Activated CD4-positive, CD25-positive, alpha-beta regulatory T cell treated with anti-CD3 and anti-CD28 coated beads, Interleukin-2, amount 50 U/mL, for 24 hours (primary cell): ENCODE data around the gene MBTD1.
"Not testable (repeated sequence)": the region's sequence is repeated elsewhere in the genome, so short reads cannot be mapped to it uniquely, and the experiment has no call there.

ENCODE experiments used
- ATAC-seq, 2 donors: fragments of 150-1000 bp; cut with Tn5 transposase; one replicate each; pipeline ENCODE4 v1.10.0; 2021; ENCODE audit warnings: mild to moderate bottlenecking in 1 of 2, moderate library complexity in 1 of 2

Gene MBTD1

GRCh38 chr17:51251010-51251409 lies 8.8 kb downstream of the MBTD1 start:
- ATAC-seq: no peak

- no peak for ATAC-seq
Observed at GRCh38 chr17:51250314-51250840, 9.5 kb downstream of the MBTD1 start.

DNA sequence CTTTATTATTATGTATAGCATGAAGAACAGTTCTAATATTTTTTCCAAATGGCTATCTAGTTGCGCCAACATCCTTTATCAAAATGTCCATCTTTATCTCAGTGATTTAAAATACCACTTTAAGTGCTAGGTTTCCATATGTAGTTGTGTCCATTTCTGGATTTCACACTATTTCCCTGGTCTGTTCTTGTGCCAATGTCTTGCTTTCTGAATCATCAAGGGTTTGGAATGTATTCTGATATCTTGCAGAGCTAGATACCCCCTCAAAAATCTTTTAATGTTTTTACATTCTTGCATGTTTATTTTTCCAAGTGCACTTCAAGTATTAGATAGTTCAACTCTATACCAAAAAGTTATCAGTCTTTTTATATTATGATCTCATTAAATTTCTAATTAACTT lies 14.3 kb downstream of the MBTD1 start:
- ATAC-seq: no peak

- no peak for ATAC-seq
Observed at GRCh38 chr17:51244041-51244440, 15.8 kb downstream of the MBTD1 start.

DNA sequence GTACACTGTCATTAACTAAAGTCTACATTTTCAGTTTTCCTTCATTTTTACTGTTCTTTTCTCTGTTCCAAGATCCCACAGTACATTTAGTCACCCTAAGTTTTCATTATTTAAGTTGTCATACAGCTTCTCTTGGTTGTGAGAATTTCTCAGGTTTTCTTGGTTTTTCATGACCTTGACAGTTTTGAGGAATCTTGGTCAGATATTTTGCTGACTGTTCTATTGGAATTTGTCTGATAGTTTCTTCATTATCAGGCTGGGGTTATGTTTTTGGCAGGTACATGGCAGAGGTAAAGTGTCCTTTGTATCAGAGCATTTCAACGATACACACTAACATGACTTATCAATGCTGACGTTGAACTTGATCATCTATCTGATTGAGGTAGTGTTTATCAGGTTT lies 19.6 kb downstream of the MBTD1 start:
- ATAC-seq: no peak

GRCh38 chr17:51238255-51238887 lies 21.5 kb downstream of the MBTD1 start:
- peak; percentile 79 to 82 for ATAC-seq

GRCh38 chr17:51234162-51234561 lies 25.7 kb downstream of the MBTD1 start:
- no peak for ATAC-seq

- no peak for ATAC-seq
Observed at GRCh38 chr17:51231999-51232398, 27.9 kb downstream of the MBTD1 start.

DNA sequence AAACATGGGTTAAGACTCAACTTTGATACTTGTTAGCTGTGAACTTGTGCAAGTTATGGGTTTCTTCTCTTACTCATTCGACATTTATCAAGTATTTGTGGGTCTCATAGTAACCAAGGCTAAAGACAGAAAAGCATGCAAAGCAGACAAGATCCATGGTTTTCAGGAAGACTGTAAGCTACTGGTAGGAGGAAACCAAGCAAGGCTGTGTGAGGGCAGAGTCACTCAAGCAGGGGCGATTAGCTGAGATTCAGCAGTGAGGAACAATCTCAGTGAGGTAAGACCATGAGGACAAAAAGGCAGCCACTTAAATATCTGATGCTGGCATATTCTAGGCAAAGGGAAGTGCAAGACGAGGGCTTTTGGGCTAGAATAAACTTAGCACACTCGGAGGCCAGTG lies 29.5 kb downstream of the MBTD1 start:
- ATAC-seq: no peak

- no peak for ATAC-seq
Observed at GRCh38 chr17:51229889-51230288, 30.0 kb downstream of the MBTD1 start.

GRCh38 chr17:51228161-51228560 lies 31.7 kb downstream of the MBTD1 start:
- ATAC-seq: no peak

DNA sequence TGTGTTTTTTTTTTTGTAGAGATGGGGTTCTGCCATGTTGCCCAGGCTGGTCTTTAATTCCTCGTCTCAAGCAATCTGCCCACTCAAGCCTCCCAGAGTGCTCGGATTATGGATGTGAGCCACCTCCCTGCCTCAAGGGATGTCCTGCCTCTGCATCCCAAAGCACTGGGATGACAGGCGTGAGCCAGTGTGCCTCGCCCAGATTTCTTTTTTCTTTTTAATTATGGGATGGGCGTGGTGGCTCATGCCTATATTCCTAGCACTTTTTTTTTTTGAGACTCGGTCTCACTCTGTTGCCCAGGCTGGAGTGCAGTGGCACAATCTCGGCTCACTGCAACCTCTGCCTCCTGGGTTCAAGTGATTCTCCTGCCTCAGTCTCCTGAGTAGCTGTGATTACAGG lies 34.3 kb downstream of the MBTD1 start:
- ATAC-seq: not testable (repeated sequence)

DNA sequence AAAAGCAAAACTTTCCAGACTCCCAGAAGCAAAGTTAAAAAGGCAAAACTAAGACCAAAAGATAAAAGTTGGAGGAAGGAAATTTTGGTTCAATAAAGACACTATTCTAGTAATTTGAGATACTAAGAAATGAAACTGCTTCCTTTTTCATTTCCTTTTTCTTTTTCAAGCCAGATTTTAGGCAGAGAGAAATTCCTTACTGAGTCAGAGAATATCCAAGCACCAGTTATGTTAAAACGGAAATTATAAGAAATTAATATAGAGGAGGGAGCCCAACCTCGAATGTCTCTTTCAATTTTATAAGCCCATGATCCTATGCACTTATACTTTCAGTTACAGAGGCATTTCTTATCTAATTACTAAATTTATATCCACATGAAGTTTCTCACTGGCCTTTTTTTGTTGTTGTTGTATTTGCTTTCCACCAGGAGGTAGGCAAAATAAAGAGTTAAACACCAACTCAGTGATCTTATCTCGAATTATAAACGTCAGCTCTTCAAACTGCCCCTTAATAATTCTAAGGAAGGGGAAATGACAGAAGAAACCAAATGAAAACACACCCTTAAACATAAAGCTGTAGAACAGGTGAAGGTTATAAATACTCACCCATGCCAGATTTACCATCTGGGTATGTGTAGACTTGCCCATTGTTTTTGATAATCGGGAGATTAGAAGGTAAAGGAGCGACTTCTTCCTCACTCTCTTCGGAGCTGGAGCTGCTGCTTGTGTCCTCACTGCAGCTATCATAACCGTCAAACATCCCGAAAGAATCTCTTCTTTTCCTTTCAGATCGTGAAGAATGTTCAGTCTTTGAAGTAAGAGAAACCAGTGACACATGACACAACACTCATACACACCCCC lies 35.2 kb downstream of the MBTD1 start:
- no peak for ATAC-seq

DNA sequence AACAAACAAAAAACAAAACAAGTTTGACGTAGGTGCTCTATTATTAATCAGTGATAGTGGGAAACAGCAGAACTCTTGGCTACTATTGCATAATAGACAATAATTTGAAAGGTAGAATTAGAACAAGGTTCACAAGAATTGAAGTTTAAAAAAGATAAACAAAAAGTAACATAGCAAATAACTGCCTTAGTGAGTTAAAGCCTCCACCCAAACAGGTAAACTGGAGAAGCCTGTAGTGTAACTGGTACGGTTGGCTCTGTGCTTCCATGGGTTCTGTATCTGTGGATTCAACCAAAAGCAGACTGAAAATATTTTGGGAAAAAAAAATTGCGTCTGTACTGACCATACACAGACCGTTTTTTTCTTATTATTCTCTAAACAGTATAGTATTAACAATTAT lies 38.5 kb downstream of the MBTD1 start:
- no peak for ATAC-seq

DNA sequence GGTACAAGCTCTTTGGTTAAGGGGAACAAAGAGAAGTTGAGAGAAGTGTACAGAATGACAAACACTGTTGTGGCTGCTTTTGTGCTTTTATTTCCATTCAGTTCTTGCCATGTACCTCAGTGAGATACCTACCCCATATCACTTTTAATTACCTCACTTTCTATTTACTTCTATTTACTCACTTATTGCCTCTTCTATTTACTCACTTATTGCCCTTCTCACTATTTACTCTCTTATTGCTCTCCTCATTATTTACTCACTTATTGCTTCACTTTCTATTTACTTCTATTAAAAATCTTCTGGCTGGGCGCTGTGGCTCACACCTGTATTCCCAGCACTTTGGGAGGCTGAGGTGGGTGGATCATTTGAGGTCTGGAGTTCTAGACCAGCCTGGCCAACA lies 41.9 kb downstream of the MBTD1 start:
- ATAC-seq: no peak

DNA sequence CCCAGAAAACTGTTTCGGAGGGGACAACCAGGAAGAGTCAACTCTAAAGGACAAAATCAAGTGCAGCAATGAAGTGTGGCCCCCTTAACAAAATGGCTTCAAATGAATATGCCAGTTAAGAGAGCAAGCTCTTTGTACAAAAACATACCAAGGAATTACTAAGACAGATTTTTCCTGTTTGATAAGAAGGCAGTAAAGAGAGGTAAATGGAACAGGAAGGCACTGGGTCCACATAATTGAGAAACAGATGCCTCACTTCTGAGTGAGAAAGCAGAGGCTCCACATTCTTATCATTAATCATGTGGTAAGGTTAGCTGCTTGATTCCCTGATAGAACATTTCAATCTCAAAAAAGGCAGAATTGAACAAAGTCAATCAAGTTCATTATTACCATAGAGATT lies 44.9 kb downstream of the MBTD1 start:
- ATAC-seq: no peak

DNA sequence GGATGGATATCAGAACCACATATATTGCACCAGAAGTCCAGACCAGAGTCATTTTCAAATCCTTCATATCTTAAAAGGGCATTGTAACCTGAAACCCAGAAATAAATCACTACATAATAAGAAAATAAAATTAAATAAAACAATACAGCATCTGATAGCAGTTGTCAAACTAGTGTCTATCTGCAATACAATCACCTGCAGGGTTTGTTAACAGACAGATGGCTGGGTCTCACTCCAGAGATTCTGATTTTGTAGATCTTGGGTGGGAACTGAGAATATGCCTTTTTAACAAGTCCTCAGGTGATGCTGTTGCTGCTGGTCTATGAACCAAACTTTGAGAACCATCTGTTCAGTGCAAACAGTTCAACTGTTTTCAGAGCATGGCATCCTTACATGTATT lies 56.0 kb downstream of the MBTD1 start:
- no peak for ATAC-seq

DNA sequence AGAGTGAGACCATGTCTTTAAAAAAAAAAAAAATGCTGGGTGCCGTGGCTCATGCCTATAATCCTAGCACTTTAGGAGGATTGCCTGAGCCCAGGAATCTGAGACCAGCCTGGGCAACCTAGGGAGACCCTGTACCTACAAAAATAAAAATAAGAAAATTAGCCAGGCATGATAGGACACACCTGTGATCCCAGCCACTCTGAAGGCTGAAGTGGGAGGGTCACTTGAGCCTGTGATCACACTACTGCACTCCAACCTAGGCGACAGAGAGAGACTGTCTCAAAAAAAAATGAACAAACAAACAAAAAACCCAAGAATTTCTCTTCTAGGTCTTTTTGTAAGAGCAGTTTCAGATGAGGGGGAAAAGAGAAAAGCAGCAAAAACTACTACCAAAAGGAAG lies 59.0 kb downstream of the MBTD1 start:
- ATAC-seq: no peak

DNA sequence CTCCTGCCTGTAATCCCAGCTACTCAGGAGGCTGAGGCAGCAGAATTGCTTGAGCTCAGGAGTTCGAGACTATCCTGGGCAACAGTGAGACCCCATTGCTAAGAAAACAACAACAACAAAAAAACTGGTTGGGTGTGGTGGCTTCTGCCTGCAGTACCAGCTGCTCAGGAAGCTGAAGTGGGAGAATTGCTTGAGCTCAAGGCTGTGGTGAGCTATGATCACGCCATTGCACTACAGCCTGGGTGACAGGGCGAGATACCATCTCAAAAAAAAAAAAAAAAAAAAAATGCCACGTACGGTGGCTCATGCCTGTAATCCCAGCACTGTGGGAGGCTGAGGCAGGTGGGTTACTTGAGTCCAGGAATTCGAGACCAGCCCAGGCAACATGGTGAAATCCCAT lies 59.6 kb downstream of the MBTD1 start:
- ATAC-seq: peak in 1 of 2 donors; percentile 48

GRCh38 chr17:51197754-51198153 lies 62.1 kb downstream of the MBTD1 start:
- no peak for ATAC-seq

GRCh38 chr17:51191895-51192294 lies 68.0 kb downstream of the MBTD1 start:
- no peak for ATAC-seq

- no peak for ATAC-seq
Observed at GRCh38 chr17:51189628-51190027, 70.2 kb downstream of the MBTD1 start.

GRCh38 chr17:51189162-51189561 lies 70.7 kb downstream of the MBTD1 start:
- no peak for ATAC-seq

DNA sequence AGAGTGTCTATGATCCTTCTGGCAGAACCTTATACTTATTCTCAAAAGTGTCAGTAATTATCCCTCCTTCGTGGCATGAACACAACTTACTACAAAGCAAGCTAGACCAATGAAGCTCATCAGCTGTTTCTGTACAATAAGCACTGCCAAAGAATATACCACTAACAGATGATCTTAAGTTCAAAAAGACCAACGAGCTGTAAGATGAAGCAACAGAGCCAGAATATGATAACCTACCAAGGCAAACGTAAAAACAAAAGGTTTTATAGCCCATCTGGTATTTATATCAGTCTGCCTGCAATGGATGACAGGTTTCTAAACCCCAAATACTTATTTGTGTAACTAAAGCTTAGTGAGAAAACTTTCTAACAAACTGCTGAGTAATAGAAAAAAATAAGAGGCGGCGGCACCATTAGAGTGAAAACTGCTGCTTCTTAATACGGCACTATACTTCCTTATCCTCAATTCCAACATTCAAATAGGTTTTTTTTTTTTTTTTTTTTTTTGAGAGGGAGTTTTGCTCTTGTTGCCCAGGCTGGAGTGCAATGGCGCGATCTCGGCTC lies 71.5 kb downstream of the MBTD1 start:
- no peak for ATAC-seq
